ENCODE data around the gene AGGF1.
"Not testable (repeated sequence)": the region's sequence is repeated elsewhere in the genome, so short reads cannot be mapped to it uniquely, and the experiment has no call there.

Gene AGGF1

GRCh38 chr5:77022511-77023417, 7.4 kb upstream of the AGGF1 start:
- no peak for DNase-seq (ENCODE audit: low read depth in 2 of 2)

GRCh38 chr5:77024490-77024889, 5.7 kb upstream of the AGGF1 start:
- DNase-seq (ENCODE audit: low read depth in 2 of 2): no peak

GRCh38 chr5:77028631-77029375, 1.4 kb upstream of the AGGF1 start:
- no peak for DNase-seq (ENCODE audit: low read depth in 2 of 2)

- DNase-seq (ENCODE audit: low read depth in 2 of 2): no peak
Measured at GRCh38 chr5:77029376-77029885, 773 bp upstream of the AGGF1 start.

- DNase-seq (ENCODE audit: low read depth in 2 of 2): no peak
Measured at GRCh38 chr5:77031891-77032290, 1.7 kb downstream of the AGGF1 start.

- DNase-seq (ENCODE audit: low read depth in 2 of 2): no peak
Measured at GRCh38 chr5:77032635-77033034, 2.4 kb downstream of the AGGF1 start.

- DNase-seq (ENCODE audit: low read depth in 2 of 2): no peak
Measured at GRCh38 chr5:77033338-77033737, 3.1 kb downstream of the AGGF1 start.

- no peak for DNase-seq (ENCODE audit: low read depth in 2 of 2)
Measured at GRCh38 chr5:77035950-77036349, 5.7 kb downstream of the AGGF1 start.

GRCh38 chr5:77046416-77047073, 16.3 kb downstream of the AGGF1 start:
- DNase-seq (ENCODE audit: low read depth in 2 of 2): no peak

GRCh38 chr5:77064040-77064439, 33.8 kb downstream of the AGGF1 start:
- DNase-seq (ENCODE audit: low read depth in 2 of 2): no peak

- no peak for DNase-seq (ENCODE audit: low read depth in 2 of 2)
Measured at GRCh38 chr5:77065256-77065655, 35.1 kb downstream of the AGGF1 start.

GRCh38 chr5:77066184-77066583, 36.0 kb downstream of the AGGF1 start:
- no peak for DNase-seq (ENCODE audit: low read depth in 2 of 2)

- no peak for DNase-seq (ENCODE audit: low read depth in 2 of 2)
Measured at GRCh38 chr5:77066823-77067442, 36.7 kb downstream of the AGGF1 start.

GRCh38 chr5:77073667-77074066, 43.5 kb downstream of the AGGF1 start:
- no peak for DNase-seq (ENCODE audit: low read depth in 2 of 2)

GRCh38 chr5:77074745-77075144, 44.5 kb downstream of the AGGF1 start:
- DNase-seq (ENCODE audit: low read depth in 2 of 2): no peak

- peak; percentile 22 to 60 for DNase-seq (ENCODE audit: low read depth in 2 of 2)
Measured at GRCh38 chr5:77076961-77077828, 47.0 kb downstream of the AGGF1 start.

GRCh38 chr5:77077829-77078176, 47.6 kb downstream of the AGGF1 start:
- no peak for DNase-seq (ENCODE audit: low read depth in 2 of 2)

- not testable (repeated sequence) for DNase-seq (ENCODE audit: low read depth in 2 of 2)
Measured at GRCh38 chr5:77080479-77080878, 50.3 kb downstream of the AGGF1 start.

- DNase-seq (ENCODE audit: low read depth in 2 of 2): no peak
Measured at GRCh38 chr5:77080905-77081304, 50.7 kb downstream of the AGGF1 start.

- DNase-seq (ENCODE audit: low read depth in 2 of 2): no peak
Measured at GRCh38 chr5:77082280-77082679, 52.1 kb downstream of the AGGF1 start.

GRCh38 chr5:77083088-77083487, 52.9 kb downstream of the AGGF1 start:
- no peak for DNase-seq (ENCODE audit: low read depth in 2 of 2)
